HCT116 (cell line): ENCODE results near the gene KCNJ1. TPM values are rescaled to one million over a fixed set of nuclear protein-coding genes. Genes with fewer than 3 reads are reported as not detected.

ENCODE experiments used
- ATAC-seq: fragments of 200-7000 bp; cut with Tn5 transposase; 2 replicates; pipeline ENCODE4 v1.9.1; 2020; ENCODE audit warnings: mild to moderate bottlenecking, moderate library complexity
- BruUV-seq: library from RNA; stranded (reverse); fragments of 400-500 nt; replicated peaks from 2 replicates; lab custom pipeline; 2021; lab: Mats Ljungman, UMichigan
- CTCF ChIA-PET: fragments of 300-600 bp; sonication (Branson Sonifier 250); formaldehyde crosslinking; loops from one replicate; lab custom pipeline; 2021; ENCODE audit warnings: antibody characterized with exemption; lab: Charles Lee
- POLR2A ChIA-PET: fragments of 300-600, 350-600 bp; sonication (Branson Sonifier 250); formaldehyde crosslinking; loops from one replicate; lab custom pipeline; 2021; ENCODE audit warnings: antibody characterized with exemption; lab: Charles Lee
- RAD21 ChIA-PET, 2 experiments: fragments of 300-600 bp; sonication (Branson Sonifier 250); formaldehyde crosslinking; loops; one replicate each; lab custom pipeline; 2023; ENCODE audit warnings: low total read pairs in 2 of 2; ENCODE audit not compliant: uncharacterized antibody in 2 of 2, unreplicated experiment in 2 of 2, low non-redundant PET in 1 of 2; lab: Charles Lee
- DNase-seq: peaks from one replicate; pipeline ENCODE4 v3.0.0-alpha.2; 2010; ENCODE audit warnings: low read depth, low spot score
- H2AFZ ChIP-seq: fragments of 200-600 bp; shearing (Covaris generic), sonication (generic); 2 replicates; pipeline ENCODE4 v1.6.1; 2017; ENCODE audit warnings: low read depth, mixed run types, mixed read lengths, antibody characterized with exemption, low read length; ENCODE audit not compliant: poor library complexity, severe bottlenecking
- H3K27ac ChIP-seq: 2 replicates; pipeline ENCODE4 v1.5.1; 2012; ENCODE audit warnings: low read depth, low read length
- H3K27me3 ChIP-seq: fragments of 200-600 bp; sonication (generic); 2 replicates; pipeline ENCODE4 v1.6.1; 2016; ENCODE audit warnings: mixed run types, low read length, mixed read lengths; ENCODE audit not compliant: insufficient read depth
- H3K36me3 ChIP-seq, 2 experiments: fragments of 200-500 bp in 1 of 2; fragments of 200-600 bp in 1 of 2; sonication (Bioruptor generic) in 1 of 2; sonication (generic) in 1 of 2; 2 replicates each; pipeline versions ENCODE4 v1.5.1 to v1.6.1; 2014 to 2016; ENCODE audit warnings: low read length in 2 of 2, inconsistent platforms in 1 of 2, mixed read lengths in 1 of 2, mixed run types in 1 of 2; ENCODE audit not compliant: insufficient read depth in 2 of 2, control insufficient read depth in 1 of 2
- H3K4me1 ChIP-seq, 2 experiments: fragments of 200-600 bp in 1 of 2; sonication (generic) in 1 of 2; 2 replicates each; pipeline versions ENCODE4 v1.5.1 to v1.6.1; 2012 to 2017; ENCODE audit warnings: low read length in 2 of 2, inconsistent platforms in 1 of 2, mild to moderate bottlenecking in 1 of 2, mixed read lengths in 1 of 2, mixed run types in 1 of 2, moderate library complexity in 1 of 2; ENCODE audit not compliant: insufficient read depth in 2 of 2, control insufficient read depth in 1 of 2
- H3K4me2 ChIP-seq: fragments of 200-600 bp; sonication (generic); 2 replicates; pipeline ENCODE4 v1.6.1; 2017; ENCODE audit warnings: mixed run types, low read length, mixed read lengths
- H3K4me3 ChIP-seq, 2 experiments: fragments of 200-600 bp in 1 of 2; sonication (generic) in 1 of 2; replicated peaks in 1 of 2; 2 replicates each; pipeline ENCODE4 v1.5.1; 2011 to 2016; ENCODE audit warnings: low read length in 2 of 2, control low read depth in 1 of 2, low read depth in 1 of 2, mild to moderate bottlenecking in 1 of 2, mixed read lengths in 1 of 2, mixed run types in 1 of 2
- H3K79me2 ChIP-seq: fragments of 200-600 bp; sonication (generic); 2 replicates; pipeline ENCODE4 v1.6.1; 2017; ENCODE audit warnings: mild to moderate bottlenecking, mixed run types, low read length, moderate library complexity, mixed read lengths; ENCODE audit not compliant: insufficient read depth
- H3K9ac ChIP-seq: fragments of 200-600 bp; sonication (generic); 2 replicates; pipeline ENCODE4 v1.6.1; 2016; ENCODE audit warnings: low read length, mixed read lengths
- H3K9me2 ChIP-seq: fragments of 200-600 bp; sonication (generic), shearing (Covaris generic); 2 replicates; pipeline ENCODE4 v1.6.1; 2017; ENCODE audit warnings: mixed run types, mild to moderate bottlenecking, moderate library complexity; ENCODE audit not compliant: insufficient read depth
- H3K9me3 ChIP-seq, 2 experiments: fragments of 200-500 bp in 1 of 2; fragments of 200-600 bp in 1 of 2; sonication (Bioruptor generic) in 1 of 2; sonication (generic) in 1 of 2; 2 replicates each; pipeline ENCODE4 v1.6.1; 2014 to 2017; ENCODE audit warnings: low read length in 2 of 2, mixed read lengths in 2 of 2, inconsistent platforms in 1 of 2, low read depth in 1 of 2, mild to moderate bottlenecking in 1 of 2, mixed run types in 1 of 2, moderate library complexity in 1 of 2; ENCODE audit not compliant: control insufficient read depth in 1 of 2, insufficient read depth in 1 of 2
- H4K20me1 ChIP-seq: fragments of 200-600 bp; sonication (generic), shearing (Covaris generic); 2 replicates; pipeline ENCODE4 v1.6.1; 2017; ENCODE audit warnings: mixed run types, mild to moderate bottlenecking, moderate library complexity; ENCODE audit not compliant: insufficient read depth
- CBX3 ChIP-seq: IDR thresholded peaks from 2 replicates; pipeline ENCODE4 v1.6.1; 2012; ENCODE audit warnings: low read depth
- CEBPB ChIP-seq: IDR thresholded peaks from 2 replicates; pipeline ENCODE4 v1.6.1; 2012; ENCODE audit warnings: low read depth
- ELF1 ChIP-seq: IDR thresholded peaks from 2 replicates; pipeline ENCODE4 v1.6.1; 2012; ENCODE audit warnings: low read depth, borderline replicate concordance
- EZH2 ChIP-seq: fragments of 200-600 bp; sonication (generic); IDR thresholded peaks from 2 replicates; pipeline ENCODE4 v1.6.1; 2017; ENCODE audit warnings: antibody characterized with exemption, mixed run types
- EZH2phosphoT487 ChIP-seq: fragments of 200-600 bp; IDR thresholded peaks from 2 replicates; pipeline ENCODE4 v1.6.1; 2018; ENCODE audit warnings: antibody characterized with exemption, borderline replicate concordance
- FOSL1 ChIP-seq: IDR thresholded peaks from 2 replicates; pipeline ENCODE4 v1.6.1; 2012; ENCODE audit warnings: low read depth
- JUND ChIP-seq: IDR thresholded peaks from 2 replicates; pipeline ENCODE4 v1.6.1; 2012
- POLR2A ChIP-seq: IDR thresholded peaks from 2 replicates; pipeline ENCODE4 v1.7.0; 2011; ENCODE audit warnings: borderline replicate concordance; ENCODE audit not compliant: insufficient read depth, insufficient read length; ENCODE audit errors: extremely low read depth
- POLR2AphosphoS5 ChIP-seq: IDR thresholded peaks from 2 replicates; pipeline ENCODE4 v1.6.1; 2011; ENCODE audit warnings: mild to moderate bottlenecking, low read depth, low read length, moderate library complexity
- RAD21 ChIP-seq: IDR thresholded peaks from 2 replicates; pipeline ENCODE4 v1.6.1; 2012; ENCODE audit warnings: low read depth, mild to moderate bottlenecking
- SIN3A ChIP-seq: IDR thresholded peaks from 2 replicates; pipeline ENCODE4 v1.6.1; 2012; ENCODE audit warnings: low read depth
- SRF ChIP-seq: IDR thresholded peaks from 2 replicates; pipeline ENCODE4 v1.6.1; 2012; ENCODE audit warnings: low read depth
- TCF7L2 ChIP-seq: IDR thresholded peaks from 2 replicates; pipeline ENCODE4 v1.7.0; 2011; ENCODE audit warnings: borderline replicate concordance, inconsistent platforms; ENCODE audit not compliant: insufficient read depth, insufficient read length; ENCODE audit errors: extremely low read depth
- ZFX ChIP-seq: fragments of 450-650 bp; IDR thresholded peaks from 2 replicates; pipeline ENCODE4 v1.6.1; 2017
- ZNF274 ChIP-seq: fragments of 200-500 bp; sonication (Bioruptor generic); IDR thresholded peaks from 2 replicates; pipeline ENCODE4 v1.6.1; 2014; ENCODE audit warnings: mild to moderate bottlenecking, low read depth, low read length, inconsistent platforms
- intact Hi-C: fragments of 100-400 bp; cut with micrococcal nuclease; formaldehyde crosslinking; loops from 2 replicates; pipeline ENCODE4 v1.10.0; 2022
- total RNA-seq: library from RNA; stranded (reverse); gene quantifications from one replicate; pipeline ENCODE4 v1.2.1, GENCODE V29; 2021; ENCODE audit not compliant: unreplicated experiment
- TF ChIP-seq, protein P1 (sequence below): IDR thresholded peaks from 2 replicates; pipeline ENCODE4 v1.6.1; 2012
- TF ChIP-seq, protein P2 (sequence below): IDR thresholded peaks from 2 replicates; pipeline ENCODE4 v1.6.1; 2012
- TF ChIP-seq, protein P3 (sequence below): IDR thresholded peaks from 2 replicates; pipeline ENCODE4 v1.6.1; 2011; ENCODE audit warnings: mild to moderate bottlenecking, low read length, moderate library complexity; ENCODE audit not compliant: insufficient replicate concordance; ENCODE audit errors: extremely low read depth
- TF ChIP-seq, protein P4 (sequence below), 3 experiments: fragments of 200-600 bp in 1 of 3; sonication (generic) in 1 of 3; IDR thresholded peaks in 2 of 3; conservative IDR thresholded peaks in 1 of 3; 2 replicates each; pipeline ENCODE4 v1.5.1; 2012 to 2017; ENCODE audit warnings: low read depth in 2 of 3, low read length in 2 of 3, antibody characterized with exemption in 1 of 3, borderline replicate concordance in 1 of 3, control low read depth in 1 of 3, mild to moderate bottlenecking in 1 of 3, mixed read lengths in 1 of 3, mixed run types in 1 of 3, moderate library complexity in 1 of 3; ENCODE audit not compliant: insufficient read depth in 1 of 3

The KCNJ1 gene
- total RNA-seq, 1 experiment from 2014 or later = 0.15 TPM

DNA sequence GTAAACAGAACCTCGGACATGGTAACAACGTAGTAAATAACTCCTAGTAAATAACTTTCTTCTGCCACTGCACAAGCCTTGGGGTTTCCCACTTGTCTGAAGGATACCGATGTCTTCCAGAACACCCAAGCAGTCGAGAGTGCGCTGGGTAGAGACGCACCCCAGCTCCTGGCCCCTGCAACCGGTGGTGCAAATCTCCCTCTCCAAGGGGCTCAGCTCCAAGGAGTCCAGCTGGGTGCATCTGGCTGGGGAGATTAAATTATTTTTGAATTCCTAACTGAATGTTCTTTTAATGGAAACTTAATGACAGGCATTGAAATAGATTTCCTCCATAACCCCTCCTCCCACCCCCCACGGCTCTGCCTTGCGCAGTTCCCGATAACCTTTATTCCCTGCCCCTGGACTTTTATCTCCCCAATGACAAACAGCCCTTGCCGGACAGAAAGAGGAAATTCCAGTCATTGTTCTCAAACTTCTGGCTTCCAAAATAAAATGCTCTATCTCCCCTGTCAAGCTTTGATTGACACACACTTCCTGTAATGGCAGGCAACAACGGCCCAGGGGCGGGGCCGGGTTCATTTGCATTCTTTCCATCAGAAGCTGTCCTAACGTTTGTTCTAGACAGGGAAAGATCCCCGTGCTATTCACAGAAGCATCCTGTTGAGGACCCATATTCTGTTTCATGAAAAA lies 31.2 kb downstream of the KCNJ1 start:
- CTCF ChIA-PET = no interaction called here
- H3K9ac ChIP-seq = no peak overlapping the region
- H3K9me2 ChIP-seq = no peaks in the 10 kb centered on the region
- POLR2A ChIA-PET = no interaction called here
- BruUV-seq = no TSS peak
- RAD21 ChIA-PET = no interaction called here
- no peaks in the 10 kb centered on the region for H3K36me3 ChIP-seq
- H3K79me2 ChIP-seq = no peaks in the 10 kb centered on the region
- H3K4me1 ChIP-seq = no peaks in the 10 kb centered on the region
- no peak overlapping the region for H3K4me3 ChIP-seq
- H3K9me3 ChIP-seq = no peaks in the 10 kb centered on the region
- H2AFZ ChIP-seq = no peak overlapping the region
- intact Hi-C loops = no loop called here
- TF ChIP-seq EZH2 = no peak
- no peak for TF ChIP-seq ELF1
- TF ChIP-seq FOSL1 = no peak
- no peak for TF ChIP-seq ZNF274
- TF ChIP-seq, protein P1, sequence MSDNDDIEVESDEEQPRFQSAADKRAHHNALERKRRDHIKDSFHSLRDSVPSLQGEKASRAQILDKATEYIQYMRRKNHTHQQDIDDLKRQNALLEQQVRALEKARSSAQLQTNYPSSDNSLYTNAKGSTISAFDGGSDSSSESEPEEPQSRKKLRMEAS = no peak
- no peak for TF ChIP-seq POLR2A
- TF ChIP-seq SIN3A = no peak
- TF ChIP-seq, protein P2, sequence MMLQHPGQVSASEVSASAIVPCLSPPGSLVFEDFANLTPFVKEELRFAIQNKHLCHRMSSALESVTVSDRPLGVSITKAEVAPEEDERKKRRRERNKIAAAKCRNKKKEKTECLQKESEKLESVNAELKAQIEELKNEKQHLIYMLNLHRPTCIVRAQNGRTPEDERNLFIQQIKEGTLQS = no peak
- no peak for TF ChIP-seq RAD21
- TF ChIP-seq JUND = no peak
- TF ChIP-seq, protein P3, sequence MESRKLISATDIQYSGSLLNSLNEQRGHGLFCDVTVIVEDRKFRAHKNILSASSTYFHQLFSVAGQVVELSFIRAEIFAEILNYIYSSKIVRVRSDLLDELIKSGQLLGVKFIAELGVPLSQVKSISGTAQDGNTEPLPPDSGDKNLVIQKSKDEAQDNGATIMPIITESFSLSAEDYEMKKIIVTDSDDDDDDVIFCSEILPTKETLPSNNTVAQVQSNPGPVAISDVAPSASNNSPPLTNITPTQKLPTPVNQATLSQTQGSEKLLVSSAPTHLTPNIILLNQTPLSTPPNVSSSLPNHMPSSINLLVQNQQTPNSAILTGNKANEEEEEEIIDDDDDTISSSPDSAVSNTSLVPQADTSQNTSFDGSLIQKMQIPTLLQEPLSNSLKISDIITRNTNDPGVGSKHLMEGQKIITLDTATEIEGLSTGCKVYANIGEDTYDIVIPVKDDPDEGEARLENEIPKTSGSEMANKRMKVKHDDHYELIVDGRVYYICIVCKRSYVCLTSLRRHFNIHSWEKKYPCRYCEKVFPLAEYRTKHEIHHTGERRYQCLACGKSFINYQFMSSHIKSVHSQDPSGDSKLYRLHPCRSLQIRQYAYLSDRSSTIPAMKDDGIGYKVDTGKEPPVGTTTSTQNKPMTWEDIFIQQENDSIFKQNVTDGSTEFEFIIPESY = no peak
- TF ChIP-seq CEBPB = no peak
- TF ChIP-seq ZFX = no peak
- TF ChIP-seq POLR2AphosphoS5 = no peak
- TF ChIP-seq, protein P4, sequence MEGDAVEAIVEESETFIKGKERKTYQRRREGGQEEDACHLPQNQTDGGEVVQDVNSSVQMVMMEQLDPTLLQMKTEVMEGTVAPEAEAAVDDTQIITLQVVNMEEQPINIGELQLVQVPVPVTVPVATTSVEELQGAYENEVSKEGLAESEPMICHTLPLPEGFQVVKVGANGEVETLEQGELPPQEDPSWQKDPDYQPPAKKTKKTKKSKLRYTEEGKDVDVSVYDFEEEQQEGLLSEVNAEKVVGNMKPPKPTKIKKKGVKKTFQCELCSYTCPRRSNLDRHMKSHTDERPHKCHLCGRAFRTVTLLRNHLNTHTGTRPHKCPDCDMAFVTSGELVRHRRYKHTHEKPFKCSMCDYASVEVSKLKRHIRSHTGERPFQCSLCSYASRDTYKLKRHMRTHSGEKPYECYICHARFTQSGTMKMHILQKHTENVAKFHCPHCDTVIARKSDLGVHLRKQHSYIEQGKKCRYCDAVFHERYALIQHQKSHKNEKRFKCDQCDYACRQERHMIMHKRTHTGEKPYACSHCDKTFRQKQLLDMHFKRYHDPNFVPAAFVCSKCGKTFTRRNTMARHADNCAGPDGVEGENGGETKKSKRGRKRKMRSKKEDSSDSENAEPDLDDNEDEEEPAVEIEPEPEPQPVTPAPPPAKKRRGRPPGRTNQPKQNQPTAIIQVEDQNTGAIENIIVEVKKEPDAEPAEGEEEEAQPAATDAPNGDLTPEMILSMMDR (IDR thresholded peaks at IDR 0.05 in 2 of 3, conservative IDR thresholded peaks at IDR 0.05 in 1 of 3; ENCODE audit: borderline replicate concordance in 1 of 3, insufficient read depth in 1 of 3, low read depth in 2 of 3, low read length in 2 of 3) = no peak
- no peak for TF ChIP-seq TCF7L2
- TF ChIP-seq EZH2phosphoT487 = no peak
- no peak for TF ChIP-seq CBX3
- no peak for TF ChIP-seq SRF
- no peak overlapping the region for H3K4me2 ChIP-seq
- H3K27ac ChIP-seq = no peak overlapping the region
- no peaks in the 10 kb centered on the region for H4K20me1 ChIP-seq
- peaks cover 10% of the 10 kb centered on the region; the same call in 1 of the 2 replicates for H3K27me3 ChIP-seq
- no peak for DNase-seq
- no peak for ATAC-seq
